Measurements from ENCODE around the gene TIMM17A.

TIMM17A gene

DNA sequence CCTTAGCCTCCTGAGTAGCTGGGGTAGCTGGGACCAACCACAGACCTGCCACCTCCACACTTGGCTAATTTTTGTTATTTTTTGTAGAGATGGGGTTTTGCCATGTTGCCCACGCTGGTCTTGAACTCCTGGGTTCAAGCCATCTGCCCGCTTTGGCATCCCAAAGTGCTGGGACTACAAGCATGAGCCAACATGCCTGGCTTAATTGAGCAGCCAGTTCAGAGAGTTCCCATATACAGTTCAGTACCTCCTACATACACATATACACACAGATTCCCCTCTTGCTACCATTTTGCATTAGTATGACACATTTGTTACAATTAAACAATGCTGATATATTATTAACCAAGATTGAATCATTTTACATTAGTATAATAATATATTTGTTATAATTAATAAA lies 30.1 kb downstream of the TIMM17A start:
- DNase-seq, result no peak

DNA sequence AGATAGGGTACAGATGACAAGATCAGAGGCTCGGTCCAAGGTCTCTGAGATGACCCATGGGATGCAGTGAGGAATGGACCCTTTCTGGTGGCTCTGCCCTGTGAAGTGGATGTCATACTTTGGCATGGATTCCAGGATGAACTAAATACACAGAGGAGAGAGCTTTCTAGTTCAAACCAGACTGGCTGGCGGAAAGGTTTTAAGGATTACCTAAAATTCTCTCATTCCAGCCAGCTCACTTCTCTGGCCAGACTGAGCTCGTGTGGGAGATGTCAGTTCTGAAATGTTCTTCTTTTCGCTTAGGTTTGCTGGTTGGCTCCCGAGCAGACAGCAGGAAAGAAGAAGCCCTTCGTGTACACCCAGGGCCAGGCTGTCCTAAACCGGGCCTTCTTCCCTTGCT lies 33.3 kb downstream of the TIMM17A start:
- DNase-seq, result no peak

DNA sequence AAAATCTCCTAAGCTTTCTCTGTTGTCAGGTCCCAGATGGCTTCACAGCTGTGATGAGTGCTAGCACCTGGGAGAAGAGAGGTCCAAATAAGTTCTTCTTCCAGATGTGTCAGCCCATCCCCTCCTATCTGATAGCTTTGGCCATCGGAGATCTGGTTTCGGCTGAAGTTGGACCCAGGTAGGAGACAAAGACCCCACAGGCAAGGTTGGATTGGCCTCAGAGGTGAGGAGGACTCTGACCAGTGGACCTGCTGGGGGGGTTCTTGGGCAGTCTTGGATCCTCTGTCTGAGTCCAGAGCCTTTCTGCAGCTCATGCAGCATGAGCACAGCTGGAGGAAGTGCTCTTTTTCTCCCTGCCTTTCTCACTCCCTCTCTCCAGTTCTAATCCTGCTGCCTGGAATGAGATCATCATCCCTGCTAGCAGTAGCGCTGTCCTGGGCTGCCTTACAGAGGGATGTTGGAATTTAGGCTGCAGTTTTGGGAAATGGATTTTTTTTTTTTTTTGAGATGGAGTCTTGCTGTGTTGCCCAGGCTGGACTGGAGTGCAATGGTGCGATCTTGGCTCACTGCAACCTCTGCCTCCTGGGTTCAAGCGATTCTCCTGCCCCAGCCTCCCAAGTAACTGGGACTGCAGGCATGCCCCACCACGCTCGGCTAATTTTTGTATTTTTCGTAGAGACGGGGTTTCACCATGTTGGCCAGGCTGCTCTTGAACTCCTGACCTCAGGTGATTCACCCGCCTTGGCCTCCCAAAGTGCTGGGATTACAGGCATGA lies 34.2 kb downstream of the TIMM17A start:
- no peak for DNase-seq

DNA sequence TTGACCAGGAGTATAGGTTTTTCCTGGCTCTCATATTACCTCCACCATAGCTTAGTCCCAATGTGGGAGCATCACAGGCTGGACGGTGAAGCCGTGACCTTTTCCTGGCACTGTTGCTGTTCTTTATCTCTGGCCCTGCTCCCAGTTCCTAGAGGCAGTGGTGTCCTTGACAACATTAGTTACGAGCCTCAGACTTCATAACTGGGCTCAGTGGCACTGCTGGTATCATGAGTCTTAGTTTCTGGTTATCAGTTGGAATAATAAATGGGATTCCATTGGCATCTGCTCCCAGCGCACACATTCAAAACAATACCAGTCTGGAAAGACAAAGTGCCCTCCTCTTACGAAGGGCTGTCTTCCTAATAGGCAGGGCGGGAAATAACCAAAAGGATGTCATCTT lies 35.1 kb downstream of the TIMM17A start:
- DNase-seq, result no peak

DNA sequence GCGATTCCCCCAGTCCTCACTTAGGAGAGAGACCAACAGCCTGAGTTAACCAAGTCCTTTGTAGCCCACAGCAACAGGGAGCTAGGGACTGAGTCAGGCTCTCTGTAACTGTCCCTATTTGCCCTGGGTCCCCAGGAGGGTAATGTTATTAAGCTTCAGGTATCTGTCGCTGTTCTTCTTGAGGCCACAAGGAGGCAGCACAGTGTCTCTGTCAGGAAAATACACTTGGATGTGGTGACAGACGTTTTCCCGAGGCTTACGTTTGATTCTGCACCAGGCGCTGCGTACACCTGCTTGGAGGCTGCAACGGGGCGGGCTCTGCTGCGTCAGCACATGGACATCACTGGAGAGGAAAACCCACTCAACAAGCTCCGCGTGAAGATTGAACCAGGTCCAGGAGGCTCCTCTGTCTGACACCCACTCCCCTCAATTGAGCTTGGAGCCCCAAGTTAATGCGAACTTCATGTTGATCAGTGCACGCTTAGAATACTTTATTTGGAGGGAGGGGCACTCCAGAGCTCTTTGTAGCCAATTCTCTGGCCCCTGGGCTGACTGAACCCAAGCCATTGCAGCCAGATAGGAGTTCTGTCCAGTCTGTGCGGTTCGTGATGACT lies 44.4 kb downstream of the TIMM17A start:
- peak; percentile 76 for DNase-seq

- DNase-seq, result no peak
These were observed 47.2 kb downstream of the TIMM17A start for GRCh38 chr1:202002507-202002906.

GRCh38 chr1:202004711-202005110 lies 49.4 kb downstream of the TIMM17A start:
- DNase-seq, result no peak

GRCh38 chr1:202005958-202006357 lies 50.7 kb downstream of the TIMM17A start:
- DNase-seq, result no peak

- no peak for DNase-seq
These were observed 52.0 kb downstream of the TIMM17A start for GRCh38 chr1:202007304-202007703.

DNA sequence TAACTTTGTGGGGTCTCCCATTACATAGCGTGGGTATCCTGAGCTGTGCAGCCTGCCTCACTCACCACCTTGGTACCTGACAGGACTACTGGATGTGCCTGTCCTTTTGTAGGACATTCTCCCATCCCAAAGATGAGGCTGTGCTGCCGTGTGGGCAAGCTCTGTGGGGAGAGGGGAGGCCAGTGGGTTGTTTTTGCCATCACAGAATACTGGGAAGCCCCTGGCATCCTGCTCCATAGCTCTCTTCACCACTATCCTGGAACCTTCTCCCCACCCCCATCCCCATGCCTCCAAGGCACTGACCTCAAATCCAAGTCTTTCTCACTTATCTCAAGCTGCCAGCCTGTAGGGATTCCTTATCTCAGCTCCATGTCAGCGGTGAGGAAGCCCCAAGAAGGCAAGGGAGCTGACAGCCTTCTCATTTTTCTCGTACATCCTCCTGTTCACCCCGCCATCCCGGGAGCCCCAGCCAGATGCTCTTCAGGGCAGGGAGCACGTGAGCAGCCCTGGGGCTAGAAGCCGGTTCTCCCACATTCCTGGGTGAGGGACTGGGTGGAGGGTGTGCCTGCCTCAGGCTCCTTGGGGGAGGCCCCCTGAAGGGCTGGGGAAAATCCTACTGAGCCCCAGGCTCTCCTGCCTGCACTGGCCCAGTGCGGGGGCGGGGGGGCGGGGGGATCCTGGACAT lies 52.6 kb downstream of the TIMM17A start:
- DNase-seq, result no peak

- DNase-seq, result peak; percentile 82
These were observed 54.2 kb downstream of the TIMM17A start for GRCh38 chr1:202009326-202010179.

DNA sequence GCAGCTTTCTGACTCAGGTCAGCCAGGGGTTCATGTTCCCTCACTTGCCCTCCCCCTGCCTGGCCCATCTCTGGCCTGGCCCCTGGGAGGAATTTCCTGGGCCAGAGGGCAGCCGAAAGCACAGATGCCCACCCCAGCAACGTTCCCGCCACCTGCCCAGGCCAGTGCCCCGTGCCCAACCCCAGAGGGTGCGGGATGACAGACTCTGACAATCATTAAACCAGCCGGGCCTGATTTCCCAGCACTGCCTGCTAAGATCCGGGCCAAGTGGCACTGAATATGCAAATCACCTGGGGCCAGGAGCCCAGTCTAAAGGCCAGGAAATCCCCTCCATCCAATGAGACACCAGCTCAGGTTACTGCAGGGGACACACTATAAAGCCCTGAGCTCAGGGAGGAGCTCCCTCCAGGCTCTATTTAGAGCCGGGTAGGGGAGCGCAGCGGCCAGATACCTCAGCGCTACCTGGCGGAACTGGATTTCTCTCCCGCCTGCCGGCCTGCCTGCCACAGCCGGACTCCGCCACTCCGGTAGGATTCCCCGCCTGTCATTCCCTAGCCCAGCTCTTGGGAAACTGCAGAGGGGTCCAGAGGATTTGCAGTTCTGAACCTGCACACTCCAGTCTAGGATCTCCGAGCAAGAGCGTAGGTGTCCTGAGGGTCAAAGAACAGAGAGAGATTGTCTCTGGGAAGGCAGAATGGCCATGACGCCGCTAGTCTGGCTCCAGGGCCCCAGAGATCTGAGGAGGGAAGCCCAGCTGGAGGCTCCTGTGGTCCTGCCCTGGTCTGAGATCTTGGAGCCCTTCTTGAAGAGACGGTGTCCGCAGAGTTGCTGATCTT lies 55.1 kb downstream of the TIMM17A start, which contains the start of gene ELF3:
Gene ELF3, plus strand, starts transcription at position 408 of the 836 bp plus-strand sequence. CDS start 550 bp downstream, outside the sequence.
- DNase-seq, result peak; percentile 94

GRCh38 chr1:202011994-202012393 lies 56.7 kb downstream of the TIMM17A start:
- no peak for DNase-seq

DNA sequence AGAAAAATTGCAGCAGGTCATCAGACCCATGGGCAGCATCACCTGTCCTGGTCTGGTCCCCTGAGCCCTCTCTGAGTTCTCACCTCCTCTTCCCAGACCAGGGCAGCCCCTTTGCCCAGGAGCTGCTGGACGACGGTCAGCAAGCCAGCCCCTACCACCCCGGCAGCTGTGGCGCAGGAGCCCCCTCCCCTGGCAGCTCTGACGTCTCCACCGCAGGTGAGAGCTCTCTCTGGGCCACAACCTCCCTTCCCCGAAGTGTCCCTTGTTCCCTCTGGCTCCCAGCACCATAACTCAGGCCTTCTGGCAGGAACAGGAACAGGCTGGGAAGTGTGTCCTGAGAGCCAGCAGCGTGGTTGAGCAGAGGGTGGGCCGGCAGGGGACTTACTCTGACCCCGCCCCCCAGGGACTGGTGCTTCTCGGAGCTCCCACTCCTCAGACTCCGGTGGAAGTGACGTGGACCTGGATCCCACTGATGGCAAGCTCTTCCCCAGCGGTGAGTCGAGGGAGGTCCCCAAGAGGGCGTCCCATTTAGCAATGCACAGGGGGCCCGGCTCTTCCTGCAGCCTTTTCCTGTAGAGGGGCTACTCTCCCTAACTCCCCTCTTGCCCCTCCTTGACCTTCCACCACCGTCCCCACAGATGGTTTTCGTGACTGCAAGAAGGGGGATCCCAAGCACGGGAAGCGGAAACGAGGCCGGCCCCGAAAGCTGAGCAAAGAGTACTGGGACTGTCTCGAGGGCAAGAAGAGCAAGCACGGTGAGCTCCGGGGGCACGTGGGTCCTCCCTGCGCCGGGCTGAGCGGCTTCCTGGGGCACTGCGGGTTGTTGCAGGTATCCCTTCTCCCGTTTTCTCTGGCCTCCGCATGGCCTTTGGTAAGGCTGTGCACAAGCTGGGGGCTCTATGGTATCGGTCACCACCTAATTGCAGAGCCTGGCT lies 57.5 kb downstream of the TIMM17A start:
- DNase-seq, result no peak

- no peak for DNase-seq
These were observed 58.3 kb downstream of the TIMM17A start for GRCh38 chr1:202013603-202014002.

GRCh38 chr1:202014060-202014459 lies 58.8 kb downstream of the TIMM17A start:
- no peak for DNase-seq

DNA sequence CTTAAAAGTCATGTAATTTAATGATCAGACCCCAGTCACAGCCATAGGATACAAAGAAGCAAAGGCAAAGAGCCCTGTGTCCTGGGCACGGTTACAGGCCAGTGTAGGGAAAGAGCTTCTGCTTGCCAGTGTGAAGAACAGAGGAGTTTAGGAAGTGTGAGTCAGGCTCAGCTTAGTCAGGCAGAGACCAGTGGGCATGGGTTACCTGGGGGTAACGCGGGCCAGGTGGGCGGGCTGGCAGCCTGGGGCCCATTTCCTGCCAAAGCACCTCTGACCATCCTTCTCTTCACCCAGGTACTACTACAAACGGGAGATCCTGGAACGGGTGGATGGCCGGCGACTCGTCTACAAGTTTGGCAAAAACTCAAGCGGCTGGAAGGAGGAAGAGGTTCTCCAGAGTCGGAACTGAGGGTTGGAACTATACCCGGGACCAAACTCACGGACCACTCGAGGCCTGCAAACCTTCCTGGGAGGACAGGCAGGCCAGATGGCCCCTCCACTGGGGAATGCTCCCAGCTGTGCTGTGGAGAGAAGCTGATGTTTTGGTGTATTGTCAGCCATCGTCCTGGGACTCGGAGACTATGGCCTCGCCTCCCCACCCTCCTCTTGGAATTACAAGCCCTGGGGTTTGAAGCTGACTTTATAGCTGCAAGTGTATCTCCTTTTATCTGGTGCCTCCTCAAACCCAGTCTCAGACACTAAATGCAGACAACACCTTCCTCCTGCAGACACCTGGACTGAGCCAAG lies 59.8 kb downstream of the TIMM17A start:
- DNase-seq, result no peak

- no peak for DNase-seq
These were observed 60.3 kb downstream of the TIMM17A start for GRCh38 chr1:202015662-202015937.

DNA sequence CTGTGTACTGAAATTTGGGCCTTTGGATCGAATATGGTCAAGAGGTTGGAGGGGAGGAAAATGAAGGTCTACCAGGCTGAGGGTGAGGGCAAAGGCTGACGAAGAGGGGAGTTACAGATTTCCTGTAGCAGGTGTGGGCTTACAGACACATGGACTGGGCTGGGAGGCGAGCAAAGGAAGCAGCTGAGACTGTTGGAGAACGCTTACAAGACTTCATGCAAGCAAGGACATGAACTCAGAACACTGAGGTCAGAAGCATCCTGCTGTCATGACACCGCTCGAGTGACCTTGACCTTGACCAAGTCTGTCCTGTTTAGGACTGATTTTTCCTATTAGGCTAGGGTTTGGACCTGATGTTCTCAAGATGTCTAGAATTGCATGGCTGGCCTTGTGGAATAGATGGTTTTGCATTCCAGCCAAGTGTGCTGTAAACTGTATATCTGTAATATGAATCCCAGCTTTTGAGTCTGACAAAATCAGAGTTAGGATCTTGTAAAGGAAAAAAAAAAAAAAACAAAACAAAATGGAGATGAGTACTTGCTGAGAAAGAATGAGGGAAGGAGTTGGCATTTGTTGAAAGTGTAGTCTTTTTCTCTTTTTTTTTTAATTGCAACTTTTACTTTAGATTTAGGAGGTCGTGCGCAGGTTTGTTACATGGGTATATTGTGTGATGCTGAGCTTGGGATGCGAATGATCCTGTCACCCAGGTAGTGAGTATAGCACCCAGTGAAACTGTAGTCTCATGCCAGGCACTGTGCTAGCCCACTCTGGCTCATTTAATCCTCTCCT lies 60.9 kb downstream of the TIMM17A start:
- DNase-seq, result no peak

Data from NCI-H146 (cell line).